A549 (cell line): ENCODE data around the gene ZC3HAV1.

ENCODE experiments used
- BHLHE40 ChIP-seq: IDR thresholded peaks from 2 replicates; pipeline ENCODE4 v1.6.1; 2012; ENCODE audit warnings: low read depth, low read length, inconsistent platforms
- KDM1A ChIP-seq: fragments of 200-600 bp; sonication (generic); IDR thresholded peaks from 2 replicates; pipeline ENCODE4 v1.6.1; 2016; ENCODE audit warnings: low read depth, mild to moderate bottlenecking
- MAFK ChIP-seq: fragments of 450-650 bp; IDR thresholded peaks from 2 replicates; pipeline ENCODE4 v1.6.1; 2014; ENCODE audit not compliant: partially characterized antibody
- MAX ChIP-seq: IDR thresholded peaks from 2 replicates; pipeline ENCODE4 v1.6.1; 2012
- NPAS2 ChIP-seq: fragments of 250-450 bp; sonication (Bioruptor Pico); IDR thresholded peaks from 2 replicates; pipeline ENCODE4 v1.8.0; 2022; ENCODE audit warnings: mild to moderate bottlenecking, moderate library complexity, borderline replicate concordance
- RCOR1 ChIP-seq: fragments of 150-350 bp; IDR thresholded peaks from 2 replicates; pipeline ENCODE4 v1.6.1; 2014; ENCODE audit warnings: antibody characterized with exemption, low read length, low read depth
- TF ChIP-seq, protein P1 (sequence below): fragments of >200 bp; sonication (Bioruptor Twin); formaldehyde crosslinking; IDR thresholded peaks from 3 replicates; pipeline ENCODE4 v1.5.1; 2016

DNA sequence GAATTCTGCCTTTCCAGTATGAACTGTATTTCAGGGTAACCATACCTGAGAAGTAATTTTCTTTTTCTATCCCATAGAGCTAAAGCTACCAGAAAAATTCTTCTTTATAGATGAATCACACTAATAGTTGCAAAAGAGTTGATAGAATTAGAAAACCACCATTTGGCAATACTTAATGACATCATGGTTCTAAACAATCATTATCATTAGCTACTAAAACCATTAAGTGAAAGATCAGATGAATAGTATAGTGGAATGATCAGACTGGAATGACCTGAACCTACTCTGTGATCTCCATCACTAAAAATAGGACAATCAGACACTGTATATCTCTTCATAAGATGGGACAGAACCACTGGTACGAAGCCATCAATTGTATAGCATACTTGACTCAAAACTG, 53.8 kb downstream of the ZC3HAV1 start:
- TF ChIP-seq MAFK: no peak
- TF ChIP-seq NPAS2: no peak
- TF ChIP-seq, protein P1, sequence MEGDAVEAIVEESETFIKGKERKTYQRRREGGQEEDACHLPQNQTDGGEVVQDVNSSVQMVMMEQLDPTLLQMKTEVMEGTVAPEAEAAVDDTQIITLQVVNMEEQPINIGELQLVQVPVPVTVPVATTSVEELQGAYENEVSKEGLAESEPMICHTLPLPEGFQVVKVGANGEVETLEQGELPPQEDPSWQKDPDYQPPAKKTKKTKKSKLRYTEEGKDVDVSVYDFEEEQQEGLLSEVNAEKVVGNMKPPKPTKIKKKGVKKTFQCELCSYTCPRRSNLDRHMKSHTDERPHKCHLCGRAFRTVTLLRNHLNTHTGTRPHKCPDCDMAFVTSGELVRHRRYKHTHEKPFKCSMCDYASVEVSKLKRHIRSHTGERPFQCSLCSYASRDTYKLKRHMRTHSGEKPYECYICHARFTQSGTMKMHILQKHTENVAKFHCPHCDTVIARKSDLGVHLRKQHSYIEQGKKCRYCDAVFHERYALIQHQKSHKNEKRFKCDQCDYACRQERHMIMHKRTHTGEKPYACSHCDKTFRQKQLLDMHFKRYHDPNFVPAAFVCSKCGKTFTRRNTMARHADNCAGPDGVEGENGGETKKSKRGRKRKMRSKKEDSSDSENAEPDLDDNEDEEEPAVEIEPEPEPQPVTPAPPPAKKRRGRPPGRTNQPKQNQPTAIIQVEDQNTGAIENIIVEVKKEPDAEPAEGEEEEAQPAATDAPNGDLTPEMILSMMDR: no peak
- no peak for TF ChIP-seq BHLHE40
- no peak for TF ChIP-seq RCOR1
- no peak for TF ChIP-seq MAX
- no peak for TF ChIP-seq KDM1A
